ENCODE results near the gene EXOSC5. TPM values are rescaled to one million over a fixed set of nuclear protein-coding genes. Genes with fewer than 3 reads are reported as not detected.

EXOSC5 gene
- polyA plus RNA-seq, 1 donor from 2014 or later: 42.0 TPM

DNA sequence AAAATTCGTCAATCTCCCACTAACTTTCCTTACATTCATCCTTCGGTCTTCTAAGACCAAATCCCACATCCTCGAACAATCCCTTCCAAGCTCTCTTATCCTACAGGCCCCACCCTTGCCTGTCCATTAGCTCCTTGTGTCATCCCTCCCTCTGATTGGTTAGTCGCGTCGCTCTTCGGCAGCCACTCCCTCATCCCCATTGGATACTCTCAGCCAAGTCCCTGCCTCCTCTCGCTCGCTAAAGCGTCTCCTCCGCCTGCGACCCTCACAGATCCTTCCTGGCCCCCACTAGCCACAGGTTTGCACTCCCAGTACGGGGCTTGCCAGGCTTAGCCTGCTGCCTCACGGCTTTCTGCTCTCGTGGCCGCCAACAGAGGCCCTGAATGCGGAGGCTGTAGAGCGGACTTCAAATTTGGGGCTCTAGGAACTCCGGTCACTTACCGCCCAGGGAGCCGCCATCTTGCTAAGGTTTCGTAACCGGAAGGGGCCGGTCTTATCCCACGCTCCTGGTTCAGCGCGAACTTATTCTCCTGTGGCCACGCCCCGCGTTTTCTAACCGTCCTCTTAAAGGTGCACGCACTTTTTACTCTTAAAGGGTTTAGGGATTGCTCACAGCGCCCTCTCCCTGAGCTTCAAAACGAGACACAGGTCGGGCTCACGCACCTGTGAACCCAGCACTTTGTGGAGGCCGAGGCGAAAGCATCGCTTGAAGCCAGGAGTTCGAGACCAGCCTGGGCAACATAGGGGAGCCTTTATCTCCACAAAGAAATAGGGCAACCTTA lies 42.5 kb upstream of the EXOSC5 start, which contains the start of gene DMAC2 (continued):
- TF ChIP-seq POLR2AphosphoS5 (IDR thresholded peaks at IDR 0.05): peak; percentile 84
- peak; percentile 95 for TF ChIP-seq MXI1 (conservative IDR thresholded peaks at IDR 0.05; ENCODE audit: poor library complexity, severe bottlenecking)
- peak; percentile 28 for TF ChIP-seq RAD21 (conservative IDR thresholded peaks at IDR 0.05)

DNA sequence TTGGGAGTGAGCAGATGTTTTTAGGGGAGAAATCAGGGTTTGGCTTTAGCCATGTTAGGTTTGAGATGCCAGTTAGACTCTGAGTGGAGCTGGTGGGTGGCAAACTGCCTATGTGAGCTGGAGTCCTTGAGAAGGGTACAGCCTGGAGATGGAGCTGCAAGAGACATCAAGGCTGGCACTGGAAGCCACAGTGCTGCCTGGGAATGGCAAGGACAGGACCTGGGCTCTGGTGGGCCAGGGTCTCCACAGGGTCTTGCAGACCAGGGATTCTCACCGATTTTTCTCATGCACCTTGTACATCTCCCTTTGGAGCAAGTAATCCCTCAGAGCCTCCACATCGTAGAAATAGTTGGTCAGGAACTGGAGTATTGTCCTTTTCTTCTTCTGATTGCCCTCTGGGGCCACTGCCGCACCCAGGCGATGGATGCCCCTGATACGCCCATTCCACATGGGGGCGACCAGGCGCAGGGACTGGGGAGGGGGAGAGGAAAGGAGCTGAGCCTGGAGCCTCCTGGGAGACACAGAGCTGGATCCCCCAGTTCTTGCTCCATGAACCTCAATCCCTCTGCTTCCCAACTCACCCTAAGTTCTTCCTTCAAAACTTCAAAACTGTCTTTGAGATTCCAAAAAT lies 40.9 kb upstream of the EXOSC5 start:
- H3F3A ChIP-seq (ENCODE audit: insufficient read depth, low read length, poor library complexity, severe bottlenecking): no peaks in the 10 kb centered on the region
- TF ChIP-seq POLR2AphosphoS5 (IDR thresholded peaks at IDR 0.05): no peak
- TF ChIP-seq MXI1 (conservative IDR thresholded peaks at IDR 0.05; ENCODE audit: poor library complexity, severe bottlenecking): no peak
- TF ChIP-seq CTCF (IDR thresholded peaks at IDR 0.05; ENCODE audit: poor library complexity, severe bottlenecking): no peak
- no peak for TF ChIP-seq TAF1 (IDR thresholded peaks at IDR 0.05; ENCODE audit: low read depth)
- TF ChIP-seq RAD21 (conservative IDR thresholded peaks at IDR 0.05): no peak
- TF ChIP-seq SMC3 (conservative IDR thresholded peaks at IDR 0.05; ENCODE audit: poor library complexity): no peak
- no peak for TF ChIP-seq REST (IDR thresholded peaks at IDR 0.05; ENCODE audit: borderline replicate concordance)
- TF ChIP-seq EZH2 (IDR thresholded peaks at IDR 0.05; ENCODE audit: borderline replicate concordance, insufficient read depth, low read length, poor library complexity, severe bottlenecking): no peak
- no peak for TF ChIP-seq EP300 (conservative IDR thresholded peaks at IDR 0.05; ENCODE audit: poor library complexity, severe bottlenecking)
- H3K27ac ChIP-seq (ENCODE audit: low read length): no peak overlapping the region
- peak overlapping the region; percentile 75 for H3K4me3 ChIP-seq (ENCODE audit: low read length)
- peaks cover 9% of the 10 kb centered on the region for H3K79me2 ChIP-seq (replicated peaks; ENCODE audit: insufficient read depth, low read length)
- H3K9ac ChIP-seq (ENCODE audit: low read length): no peak overlapping the region
- no peak overlapping the region for H3K4me2 ChIP-seq (ENCODE audit: low read length)
- H2AFZ ChIP-seq (ENCODE audit: low read depth, low read length): no peak overlapping the region
- no peaks in the 10 kb centered on the region for H3K36me3 ChIP-seq (ENCODE audit: insufficient read depth, low read length)
- H3K27me3 ChIP-seq (ENCODE audit: insufficient read depth, low read depth, low read length): no peaks in the 10 kb centered on the region
- no peaks in the 10 kb centered on the region for H4K20me1 ChIP-seq (ENCODE audit: insufficient read depth)
- no peaks in the 10 kb centered on the region for H3K9me3 ChIP-seq (ENCODE audit: low read length)
- no peaks in the 10 kb centered on the region for H3K9me2 ChIP-seq (ENCODE audit: insufficient read depth, low read length)

GRCh38 chr19:41436674-41436951 lies 39.5 kb upstream of the EXOSC5 start:
- H4K20me1 ChIP-seq (ENCODE audit: insufficient read depth): no peaks in the 10 kb centered on the region
- no peak overlapping the region for H3K27ac ChIP-seq (ENCODE audit: low read length)
- no peaks in the 10 kb centered on the region for H3F3A ChIP-seq (ENCODE audit: insufficient read depth, low read length, poor library complexity, severe bottlenecking)
- TF ChIP-seq CTCF (IDR thresholded peaks at IDR 0.05; ENCODE audit: poor library complexity, severe bottlenecking) (no peak), MXI1 (conservative IDR thresholded peaks at IDR 0.05; ENCODE audit: poor library complexity, severe bottlenecking) (no peak), SMC3 (conservative IDR thresholded peaks at IDR 0.05; ENCODE audit: poor library complexity) (no peak), TAF1 (IDR thresholded peaks at IDR 0.05; ENCODE audit: low read depth) (no peak), POLR2AphosphoS5 (IDR thresholded peaks at IDR 0.05) (no peak)
- no peak overlapping the region for H2AFZ ChIP-seq (ENCODE audit: low read depth, low read length)
- H3K9me2 ChIP-seq (ENCODE audit: insufficient read depth, low read length): no peaks in the 10 kb centered on the region
- H3K9ac ChIP-seq (ENCODE audit: low read length): no peak overlapping the region
- H3K4me3 ChIP-seq (ENCODE audit: low read length): no peak overlapping the region
- H3K9me3 ChIP-seq (ENCODE audit: low read length): no peaks in the 10 kb centered on the region
- peaks cover 9% of the 10 kb centered on the region for H3K79me2 ChIP-seq (replicated peaks; ENCODE audit: insufficient read depth, low read length)
- no peaks in the 10 kb centered on the region for H3K36me3 ChIP-seq (ENCODE audit: insufficient read depth, low read length)
- no peaks in the 10 kb centered on the region for H3K27me3 ChIP-seq (ENCODE audit: insufficient read depth, low read depth, low read length)
- no peak overlapping the region for H3K4me2 ChIP-seq (ENCODE audit: low read length)
